HEK293 (cell line): ENCODE measurements around the gene KLHDC8B.

Source experiments
- ZNF221 ChIP-seq: fragments of 450-650 bp; formaldehyde crosslinking; IDR thresholded peaks from 2 replicates; pipeline ENCODE4 v1.5.1; 2017; ENCODE audit warnings: missing biosample characterization, missing genetic modification characterization, borderline replicate concordance
- ZNF394 ChIP-seq: fragments of 450-650 bp; formaldehyde crosslinking; IDR thresholded peaks from 2 replicates; pipeline ENCODE4 v1.5.1; 2016; ENCODE audit warnings: missing biosample characterization, missing genetic modification characterization, mild to moderate bottlenecking, moderate library complexity, borderline replicate concordance
- ZNF423 ChIP-seq: fragments of 450-650 bp; formaldehyde crosslinking; IDR thresholded peaks from 2 replicates; pipeline ENCODE4 v1.5.1; 2016; ENCODE audit warnings: missing biosample characterization, missing genetic modification characterization
- ZNF621 ChIP-seq: fragments of 450-650 bp; formaldehyde crosslinking; IDR thresholded peaks from 2 replicates; pipeline ENCODE4 v1.5.1; 2017; ENCODE audit warnings: missing biosample characterization, missing genetic modification characterization
- TF ChIP-seq, protein P1 (sequence below): fragments of 450-650 bp; formaldehyde crosslinking; IDR thresholded peaks from 2 replicates; pipeline ENCODE4 v1.5.1; 2016; ENCODE audit warnings: missing biosample characterization, missing genetic modification characterization

DNA sequence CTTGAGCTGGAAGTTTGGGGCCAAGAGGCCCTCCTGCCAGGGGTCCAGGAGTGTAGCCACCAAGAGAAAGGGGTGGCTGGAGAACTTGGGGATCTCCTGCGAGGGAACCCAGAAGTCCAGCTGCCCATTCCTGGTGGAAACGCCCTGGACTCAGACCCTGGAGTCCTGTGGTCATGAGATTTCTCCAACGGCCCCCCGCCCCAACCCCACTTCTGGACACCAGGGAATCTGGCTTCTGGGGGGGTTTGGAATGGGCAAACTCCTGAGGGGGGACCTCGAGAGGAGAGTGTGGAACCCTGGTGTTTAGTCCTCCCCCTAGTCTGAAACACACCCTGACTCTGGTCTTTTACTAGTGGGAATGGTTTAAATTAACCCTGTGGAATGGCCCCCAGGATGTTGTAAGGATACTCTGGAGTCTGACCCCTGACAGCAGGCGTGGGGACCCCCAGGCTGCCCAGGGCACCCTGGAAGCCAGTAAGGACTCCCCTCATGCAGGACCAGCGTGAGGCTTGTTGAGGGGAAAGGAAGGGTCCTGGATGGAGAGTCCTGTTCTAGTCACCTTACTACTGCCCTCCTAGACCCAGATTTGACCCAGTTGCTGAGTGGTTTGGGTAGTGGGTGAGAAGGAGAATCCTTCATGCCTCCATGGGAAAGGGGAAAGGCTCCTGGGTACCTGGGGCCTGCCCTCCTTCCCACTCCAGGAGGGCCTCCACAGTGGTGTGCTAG, 540 bp downstream of the KLHDC8B start:
- TF ChIP-seq ZNF221 (no peak), ZNF423 (no peak), ZNF394 (tag by site-specific recombination) (no peak), ZNF621 (tag by site-specific recombination) (no peak)
- TF ChIP-seq, protein P1, sequence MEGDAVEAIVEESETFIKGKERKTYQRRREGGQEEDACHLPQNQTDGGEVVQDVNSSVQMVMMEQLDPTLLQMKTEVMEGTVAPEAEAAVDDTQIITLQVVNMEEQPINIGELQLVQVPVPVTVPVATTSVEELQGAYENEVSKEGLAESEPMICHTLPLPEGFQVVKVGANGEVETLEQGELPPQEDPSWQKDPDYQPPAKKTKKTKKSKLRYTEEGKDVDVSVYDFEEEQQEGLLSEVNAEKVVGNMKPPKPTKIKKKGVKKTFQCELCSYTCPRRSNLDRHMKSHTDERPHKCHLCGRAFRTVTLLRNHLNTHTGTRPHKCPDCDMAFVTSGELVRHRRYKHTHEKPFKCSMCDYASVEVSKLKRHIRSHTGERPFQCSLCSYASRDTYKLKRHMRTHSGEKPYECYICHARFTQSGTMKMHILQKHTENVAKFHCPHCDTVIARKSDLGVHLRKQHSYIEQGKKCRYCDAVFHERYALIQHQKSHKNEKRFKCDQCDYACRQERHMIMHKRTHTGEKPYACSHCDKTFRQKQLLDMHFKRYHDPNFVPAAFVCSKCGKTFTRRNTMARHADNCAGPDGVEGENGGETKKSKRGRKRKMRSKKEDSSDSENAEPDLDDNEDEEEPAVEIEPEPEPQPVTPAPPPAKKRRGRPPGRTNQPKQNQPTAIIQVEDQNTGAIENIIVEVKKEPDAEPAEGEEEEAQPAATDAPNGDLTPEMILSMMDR (tag by site-specific recombination): no peak
